ENCODE data around the gene DCUN1D2.

DNA sequence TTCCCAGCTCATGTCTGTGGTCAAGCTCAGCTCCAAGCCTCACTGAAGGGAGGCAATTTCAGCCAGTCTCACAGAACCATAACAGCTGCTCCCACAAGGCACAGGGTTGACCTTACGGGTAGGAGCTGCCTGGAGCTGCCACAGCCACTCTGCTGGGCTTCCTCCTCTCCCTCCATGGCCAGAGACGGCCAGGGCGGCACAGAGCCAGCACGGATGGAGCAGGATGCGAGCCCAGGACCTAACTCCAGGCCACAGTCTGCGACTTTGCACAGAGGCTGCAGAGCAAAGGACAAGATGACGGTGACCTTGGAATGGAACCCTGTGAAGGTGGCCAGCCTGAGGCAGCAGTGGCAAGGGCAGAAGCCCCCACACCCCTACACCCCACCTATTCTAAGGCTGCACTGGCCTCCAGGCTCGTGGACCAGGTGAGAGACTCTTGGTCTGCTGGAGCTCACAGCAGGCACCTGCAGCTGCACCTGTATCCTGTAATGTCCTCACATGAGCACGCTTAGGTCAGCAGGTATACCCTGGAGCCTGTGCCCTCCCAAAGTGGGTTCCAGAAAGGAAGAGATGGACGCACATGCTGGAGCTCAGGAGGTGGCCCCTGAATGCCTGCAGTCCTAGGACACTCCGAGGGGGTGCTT lies 66.9 kb downstream of the DCUN1D2 start:
- TF ChIP-seq POLR2A (IDR thresholded peaks at IDR 0.05) = no peak
- TF ChIP-seq, protein P1, sequence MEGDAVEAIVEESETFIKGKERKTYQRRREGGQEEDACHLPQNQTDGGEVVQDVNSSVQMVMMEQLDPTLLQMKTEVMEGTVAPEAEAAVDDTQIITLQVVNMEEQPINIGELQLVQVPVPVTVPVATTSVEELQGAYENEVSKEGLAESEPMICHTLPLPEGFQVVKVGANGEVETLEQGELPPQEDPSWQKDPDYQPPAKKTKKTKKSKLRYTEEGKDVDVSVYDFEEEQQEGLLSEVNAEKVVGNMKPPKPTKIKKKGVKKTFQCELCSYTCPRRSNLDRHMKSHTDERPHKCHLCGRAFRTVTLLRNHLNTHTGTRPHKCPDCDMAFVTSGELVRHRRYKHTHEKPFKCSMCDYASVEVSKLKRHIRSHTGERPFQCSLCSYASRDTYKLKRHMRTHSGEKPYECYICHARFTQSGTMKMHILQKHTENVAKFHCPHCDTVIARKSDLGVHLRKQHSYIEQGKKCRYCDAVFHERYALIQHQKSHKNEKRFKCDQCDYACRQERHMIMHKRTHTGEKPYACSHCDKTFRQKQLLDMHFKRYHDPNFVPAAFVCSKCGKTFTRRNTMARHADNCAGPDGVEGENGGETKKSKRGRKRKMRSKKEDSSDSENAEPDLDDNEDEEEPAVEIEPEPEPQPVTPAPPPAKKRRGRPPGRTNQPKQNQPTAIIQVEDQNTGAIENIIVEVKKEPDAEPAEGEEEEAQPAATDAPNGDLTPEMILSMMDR (IDR thresholded peaks at IDR 0.05 in 8 of 11, conservative IDR thresholded peaks at IDR 0.05 in 3 of 11) = no peak

Measured in spleen (tissue), 7 donors.